HCT116 (cell line): ENCODE data around the gene ERBB4. TPM values are rescaled to one million over a fixed set of nuclear protein-coding genes. Genes with fewer than 3 reads are reported as not detected.

Source experiments
- ATAC-seq: fragments of 200-7000 bp; cut with Tn5 transposase; 2 replicates; pipeline ENCODE4 v1.9.1; 2020; ENCODE audit warnings: mild to moderate bottlenecking, moderate library complexity
- BruUV-seq: library from RNA; stranded (reverse); fragments of 400-500 nt; replicated peaks from 2 replicates; lab custom pipeline; 2021; lab: Mats Ljungman, UMichigan
- CTCF ChIA-PET: fragments of 300-600 bp; sonication (Branson Sonifier 250); formaldehyde crosslinking; loops from one replicate; lab custom pipeline; 2021; ENCODE audit warnings: antibody characterized with exemption; lab: Charles Lee
- POLR2A ChIA-PET: fragments of 300-600, 350-600 bp; sonication (Branson Sonifier 250); formaldehyde crosslinking; loops from one replicate; lab custom pipeline; 2021; ENCODE audit warnings: antibody characterized with exemption; lab: Charles Lee
- RAD21 ChIA-PET, 2 experiments: fragments of 300-600 bp; sonication (Branson Sonifier 250); formaldehyde crosslinking; loops; one replicate each; lab custom pipeline; 2023; ENCODE audit warnings: low total read pairs in 2 of 2; ENCODE audit not compliant: uncharacterized antibody in 2 of 2, unreplicated experiment in 2 of 2, low non-redundant PET in 1 of 2; lab: Charles Lee
- DNase-seq: peaks from one replicate; pipeline ENCODE4 v3.0.0-alpha.2; 2010; ENCODE audit warnings: low read depth, low spot score
- H2AFZ ChIP-seq: fragments of 200-600 bp; shearing (Covaris generic), sonication (generic); 2 replicates; pipeline ENCODE4 v1.6.1; 2017; ENCODE audit warnings: low read depth, mixed run types, mixed read lengths, antibody characterized with exemption, low read length; ENCODE audit not compliant: poor library complexity, severe bottlenecking
- H3K27ac ChIP-seq: 2 replicates; pipeline ENCODE4 v1.5.1; 2012; ENCODE audit warnings: low read depth, low read length
- H3K27me3 ChIP-seq: fragments of 200-600 bp; sonication (generic); 2 replicates; pipeline ENCODE4 v1.6.1; 2016; ENCODE audit warnings: mixed run types, low read length, mixed read lengths; ENCODE audit not compliant: insufficient read depth
- H3K36me3 ChIP-seq, 2 experiments: fragments of 200-500 bp in 1 of 2; fragments of 200-600 bp in 1 of 2; sonication (Bioruptor generic) in 1 of 2; sonication (generic) in 1 of 2; 2 replicates each; pipeline versions ENCODE4 v1.5.1 to v1.6.1; 2014 to 2016; ENCODE audit warnings: low read length in 2 of 2, inconsistent platforms in 1 of 2, mixed read lengths in 1 of 2, mixed run types in 1 of 2; ENCODE audit not compliant: insufficient read depth in 2 of 2, control insufficient read depth in 1 of 2
- H3K4me1 ChIP-seq, 2 experiments: fragments of 200-600 bp in 1 of 2; sonication (generic) in 1 of 2; 2 replicates each; pipeline versions ENCODE4 v1.5.1 to v1.6.1; 2012 to 2017; ENCODE audit warnings: low read length in 2 of 2, inconsistent platforms in 1 of 2, mild to moderate bottlenecking in 1 of 2, mixed read lengths in 1 of 2, mixed run types in 1 of 2, moderate library complexity in 1 of 2; ENCODE audit not compliant: insufficient read depth in 2 of 2, control insufficient read depth in 1 of 2
- H3K4me2 ChIP-seq: fragments of 200-600 bp; sonication (generic); 2 replicates; pipeline ENCODE4 v1.6.1; 2017; ENCODE audit warnings: mixed run types, low read length, mixed read lengths
- H3K4me3 ChIP-seq, 2 experiments: fragments of 200-600 bp in 1 of 2; sonication (generic) in 1 of 2; replicated peaks in 1 of 2; 2 replicates each; pipeline ENCODE4 v1.5.1; 2011 to 2016; ENCODE audit warnings: low read length in 2 of 2, control low read depth in 1 of 2, low read depth in 1 of 2, mild to moderate bottlenecking in 1 of 2, mixed read lengths in 1 of 2, mixed run types in 1 of 2
- H3K79me2 ChIP-seq: fragments of 200-600 bp; sonication (generic); 2 replicates; pipeline ENCODE4 v1.6.1; 2017; ENCODE audit warnings: mild to moderate bottlenecking, mixed run types, low read length, moderate library complexity, mixed read lengths; ENCODE audit not compliant: insufficient read depth
- H3K9ac ChIP-seq: fragments of 200-600 bp; sonication (generic); 2 replicates; pipeline ENCODE4 v1.6.1; 2016; ENCODE audit warnings: low read length, mixed read lengths
- H3K9me2 ChIP-seq: fragments of 200-600 bp; sonication (generic), shearing (Covaris generic); 2 replicates; pipeline ENCODE4 v1.6.1; 2017; ENCODE audit warnings: mixed run types, mild to moderate bottlenecking, moderate library complexity; ENCODE audit not compliant: insufficient read depth
- H3K9me3 ChIP-seq, 2 experiments: fragments of 200-500 bp in 1 of 2; fragments of 200-600 bp in 1 of 2; sonication (Bioruptor generic) in 1 of 2; sonication (generic) in 1 of 2; 2 replicates each; pipeline ENCODE4 v1.6.1; 2014 to 2017; ENCODE audit warnings: low read length in 2 of 2, mixed read lengths in 2 of 2, inconsistent platforms in 1 of 2, low read depth in 1 of 2, mild to moderate bottlenecking in 1 of 2, mixed run types in 1 of 2, moderate library complexity in 1 of 2; ENCODE audit not compliant: control insufficient read depth in 1 of 2, insufficient read depth in 1 of 2
- H4K20me1 ChIP-seq: fragments of 200-600 bp; sonication (generic), shearing (Covaris generic); 2 replicates; pipeline ENCODE4 v1.6.1; 2017; ENCODE audit warnings: mixed run types, mild to moderate bottlenecking, moderate library complexity; ENCODE audit not compliant: insufficient read depth
- ATF3 ChIP-seq: IDR thresholded peaks from 2 replicates; pipeline ENCODE4 v1.6.1; 2012
- EZH2 ChIP-seq: fragments of 200-600 bp; sonication (generic); IDR thresholded peaks from 2 replicates; pipeline ENCODE4 v1.6.1; 2017; ENCODE audit warnings: antibody characterized with exemption, mixed run types
- POLR2A ChIP-seq: IDR thresholded peaks from 2 replicates; pipeline ENCODE4 v1.7.0; 2011; ENCODE audit warnings: borderline replicate concordance; ENCODE audit not compliant: insufficient read depth, insufficient read length; ENCODE audit errors: extremely low read depth
- REST ChIP-seq: IDR thresholded peaks from 2 replicates; pipeline ENCODE4 v1.6.1; 2012; ENCODE audit warnings: low read depth
- YY1 ChIP-seq: IDR thresholded peaks from 2 replicates; pipeline ENCODE4 v1.6.1; 2011; ENCODE audit warnings: low read length, low read depth, moderate library complexity, mild to moderate bottlenecking; ENCODE audit not compliant: insufficient replicate concordance; ENCODE audit errors: extremely low read depth
- ZBTB33 ChIP-seq: IDR thresholded peaks from 2 replicates; pipeline ENCODE4 v1.6.1; 2011; ENCODE audit warnings: mild to moderate bottlenecking, low read length, moderate library complexity; ENCODE audit not compliant: insufficient replicate concordance; ENCODE audit errors: extremely low read depth
- intact Hi-C: fragments of 100-400 bp; cut with micrococcal nuclease; formaldehyde crosslinking; loops from 2 replicates; pipeline ENCODE4 v1.10.0; 2022
- total RNA-seq: library from RNA; stranded (reverse); gene quantifications from one replicate; pipeline ENCODE4 v1.2.1, GENCODE V29; 2021; ENCODE audit not compliant: unreplicated experiment

ERBB4 gene
- total RNA-seq, 1 experiment from 2014 or later = 0.10 TPM

GRCh38 chr2:211990335-211990734 is 548.3 kb downstream of the ERBB4 start:
- H3K27ac ChIP-seq = no peak overlapping the region
- no peaks in the 10 kb centered on the region for H3K9me3 ChIP-seq
- no TSS peak for BruUV-seq
- ATAC-seq = no peak
- DNase-seq = no peak
- intact Hi-C loops = no loop called here
- ChIA-PET POLR2A (no interaction called here), CTCF (no interaction called here), RAD21 (no interaction called here)
- no peak overlapping the region for H3K9ac ChIP-seq
- H3K79me2 ChIP-seq = no peaks in the 10 kb centered on the region
- no peak overlapping the region for H2AFZ ChIP-seq
- H4K20me1 ChIP-seq = no peaks in the 10 kb centered on the region
- H3K36me3 ChIP-seq = no peaks in the 10 kb centered on the region
- H3K9me2 ChIP-seq = no peaks in the 10 kb centered on the region
- no peaks in the 10 kb centered on the region for H3K4me1 ChIP-seq
- H3K4me2 ChIP-seq = no peak overlapping the region
- TF ChIP-seq POLR2A (no peak), ATF3 (no peak), REST (no peak), YY1 (no peak), EZH2 (no peak), ZBTB33 (no peak)
- no peak overlapping the region for H3K4me3 ChIP-seq
- no peaks in the 10 kb centered on the region for H3K27me3 ChIP-seq
